Skeletal muscle tissue (tissue), 4 donors: ENCODE measurements around the gene SPSB1. TPM values are rescaled to one million over a fixed set of nuclear protein-coding genes. Genes with fewer than 3 reads are reported as not detected.

Source experiments
- H3K27ac ChIP-seq: one replicate; pipeline ENCODE4 v1.7.0; 2013; ENCODE audit warnings: mild to moderate bottlenecking, low read depth, low read length, inconsistent platforms
- H3K27me3 ChIP-seq, 3 donors: one replicate each; pipeline ENCODE4 v1.7.0; 2013; ENCODE audit warnings: low read length in 3 of 3; ENCODE audit not compliant: control insufficient read depth in 3 of 3, insufficient read depth in 3 of 3
- H3K36me3 ChIP-seq, 3 donors: one replicate each; pipeline ENCODE4 v1.7.0; 2013; ENCODE audit warnings: low read length in 3 of 3; ENCODE audit not compliant: control insufficient read depth in 3 of 3, insufficient read depth in 3 of 3
- H3K4me1 ChIP-seq, 3 donors: one replicate each; pipeline ENCODE4 v1.7.0; 2013; ENCODE audit warnings: low read length in 3 of 3, mild to moderate bottlenecking in 3 of 3; ENCODE audit not compliant: control insufficient read depth in 3 of 3, insufficient read depth in 3 of 3
- H3K4me3 ChIP-seq, 3 donors: one replicate each; pipeline ENCODE4 v1.7.0; 2013; ENCODE audit warnings: low read length in 3 of 3
- H3K9ac ChIP-seq, 3 donors: one replicate each; pipeline ENCODE4 v1.7.0; 2013; ENCODE audit warnings: low read length in 3 of 3, mild to moderate bottlenecking in 3 of 3, moderate library complexity in 2 of 3, low read depth in 1 of 3
- H3K9me3 ChIP-seq, 3 donors: one replicate each; pipeline ENCODE4 v1.7.0; 2013; ENCODE audit warnings: low read length in 3 of 3; ENCODE audit not compliant: control insufficient read depth in 3 of 3
- total RNA-seq: library from RNA; depleted of rRNA; stranded (reverse); fragments of >200 nt; gene quantifications from one replicate; pipeline ENCODE4 v1.2.3, GENCODE V29; 2014
- donor health status: Osteomylitis.

Gene SPSB1
- 6.3 TPM for total RNA-seq

DNA sequence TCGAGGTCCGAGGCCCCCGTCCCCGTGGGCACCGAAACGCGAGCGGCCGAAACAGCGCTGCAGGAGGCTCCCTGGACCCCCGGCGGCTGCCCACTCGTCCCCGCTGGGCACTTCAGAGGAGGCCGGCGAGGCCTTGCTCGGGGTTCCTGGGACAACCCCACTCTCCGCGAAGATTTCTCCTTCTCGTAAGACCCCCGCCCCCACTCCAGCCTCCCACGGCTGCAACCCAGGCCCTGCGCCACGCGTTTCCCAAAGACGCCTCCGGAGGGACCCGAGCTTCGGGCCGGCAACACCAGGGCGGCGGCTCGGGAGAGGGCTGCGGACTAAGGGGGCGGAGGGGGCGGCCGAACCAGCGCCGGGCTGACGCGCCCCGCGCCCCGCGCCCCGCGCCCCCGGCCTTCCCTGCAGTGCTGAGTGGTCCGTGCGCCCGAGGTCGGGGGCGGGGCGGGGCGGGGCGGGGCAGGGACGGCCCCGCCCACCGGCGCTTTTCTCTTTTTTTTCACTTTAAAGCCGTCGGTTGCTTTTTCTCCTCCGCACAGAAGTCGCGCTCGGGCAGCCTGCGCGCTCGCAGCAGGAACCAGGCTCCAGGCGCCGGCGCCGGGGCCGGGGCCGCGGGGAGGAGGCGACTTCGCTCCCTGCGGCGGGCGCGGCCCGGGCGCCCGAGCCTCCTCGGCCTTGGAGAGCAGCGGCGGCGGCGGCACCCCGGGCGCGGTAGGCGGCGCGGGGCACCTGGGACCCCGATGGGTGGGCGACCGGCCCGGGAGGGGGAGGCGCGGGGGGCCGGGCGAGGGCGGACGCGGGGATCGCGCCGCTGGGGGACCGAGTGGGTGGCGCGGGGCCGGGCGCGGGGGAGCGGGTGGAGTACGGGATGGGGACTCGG, at the start of gene SPSB1:
TSS of gene SPSB1 (plus strand) at position 534 of the 880 bp plus-strand sequence. CDS start 62,998 bp downstream, outside the sequence.
- Histone ChIP-seq H3K27ac (peak within 1 kb of the TSS; percentile 84), H3K9ac (peak within 1 kb of the TSS; percentile 75 to 84 (median 81)), H3K4me3 (peak within 1 kb of the TSS; percentile 76 to 93 (median 85)), H3K36me3 (no peaks in the 10 kb centered on the region), H3K4me1 (peaks cover 25 to 41% (median 28%) of the 10 kb centered on the region in 3 donors), H3K27me3 (no peaks in the 10 kb centered on the region), H3K9me3 (peaks cover under 1 to 7% (median 6%) of the 10 kb centered on the region in 3 donors)

DNA sequence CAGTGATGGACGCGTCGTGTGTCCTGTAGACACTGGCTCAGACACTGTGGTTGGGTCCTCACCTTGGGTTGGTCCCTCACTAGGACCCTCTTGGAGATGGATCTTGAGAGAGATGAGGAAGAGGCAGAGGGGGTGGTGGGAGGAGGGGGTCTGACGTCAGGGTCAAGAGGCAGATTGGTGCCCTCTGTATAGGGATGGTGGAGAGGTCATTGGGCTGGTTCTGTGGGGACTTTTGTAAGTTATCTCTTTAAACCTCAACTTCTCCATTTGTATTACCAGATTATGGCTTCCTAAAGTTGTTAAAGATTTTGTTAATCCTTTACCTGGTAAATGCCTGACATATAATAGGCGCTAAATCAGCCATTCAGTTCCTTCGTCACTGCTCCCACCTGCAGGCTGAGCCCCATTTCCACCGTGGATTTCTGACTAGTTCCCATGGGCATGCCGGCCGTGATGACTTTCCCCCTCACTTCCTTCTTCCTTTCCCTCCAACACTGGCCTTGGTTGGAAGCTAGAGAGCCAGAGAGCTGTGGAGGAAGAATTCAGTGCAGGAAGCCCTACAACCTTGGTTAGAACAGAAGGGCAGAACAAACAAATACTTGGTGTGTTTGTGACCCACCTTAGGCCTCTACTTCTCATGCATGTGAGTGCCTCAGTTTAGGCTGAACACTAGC, 49.5 kb upstream of the SPSB1 start:
- peaks cover 93 to 98% (median 98%) of the 10 kb centered on the region in 3 donors for H3K4me1 ChIP-seq
- no peaks in the 10 kb centered on the region for H3K9me3 ChIP-seq
- H3K9ac ChIP-seq = peak overlapping the region; percentile 62 to 87 (median 86)
- H3K4me3 ChIP-seq = peak overlapping the region; percentile 65 to 69 (median 65)
- H3K27me3 ChIP-seq = no peaks in the 10 kb centered on the region
- peaks cover 3 to 20% (median 10%) of the 10 kb centered on the region in 3 donors for H3K36me3 ChIP-seq
- H3K27ac ChIP-seq = peak overlapping the region; percentile 88

- peaks cover 95 to 98% (median 98%) of the 10 kb centered on the region in 3 donors for H3K4me1 ChIP-seq
- H3K36me3 ChIP-seq = peaks cover 3 to 23% (median 10%) of the 10 kb centered on the region in 3 donors
- peak overlapping the region; percentile 88 for H3K27ac ChIP-seq
Measured at GRCh38 chr1:9244501-9245229, 48.0 kb upstream of the SPSB1 start.

DNA sequence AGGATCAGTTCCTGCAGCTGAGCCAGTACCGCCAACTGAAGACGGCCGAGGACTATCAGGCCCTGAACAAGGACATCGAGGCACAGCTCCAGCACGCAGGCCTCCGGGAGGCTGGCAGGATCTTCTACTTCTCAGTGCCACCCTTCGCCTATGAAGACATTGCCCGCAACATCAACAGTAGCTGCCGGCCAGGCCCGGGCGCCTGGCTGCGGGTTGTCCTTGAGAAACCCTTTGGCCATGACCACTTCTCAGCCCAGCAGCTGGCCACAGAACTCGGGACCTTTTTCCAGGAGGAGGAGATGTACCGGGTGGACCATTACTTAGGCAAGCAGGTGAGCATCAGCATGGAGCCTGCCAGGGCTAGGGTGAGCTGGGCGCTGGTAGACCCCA, 47.5 kb upstream of the SPSB1 start:
- H3K27ac ChIP-seq = peak overlapping the region; percentile 88
- peaks cover 3 to 22% (median 10%) of the 10 kb centered on the region in 3 donors for H3K36me3 ChIP-seq
- H3K4me1 ChIP-seq = peaks cover 94 to 98% (median 98%) of the 10 kb centered on the region in 3 donors
- H3K9me3 ChIP-seq = no peaks in the 10 kb centered on the region
- H3K9ac ChIP-seq = peak overlapping the region in 1 of 3 donors; percentile 62
- peak overlapping the region in 2 of 3 donors; percentile 29 to 35 for H3K4me3 ChIP-seq
- no peaks in the 10 kb centered on the region for H3K27me3 ChIP-seq

More at GRCh38 chr1:9244501-9245229, 48.0 kb upstream of the SPSB1 start:
- Histone ChIP-seq H3K27me3 (no peaks in the 10 kb centered on the region), H3K4me3 (peak overlapping the region in 2 of 3 donors; percentile 29 to 35), H3K9me3 (no peaks in the 10 kb centered on the region), H3K9ac (peak overlapping the region in 1 of 3 donors; percentile 62)

- H3K4me3 ChIP-seq = peak overlapping the region in 2 of 3 donors; percentile 29 to 35
- H3K9ac ChIP-seq = peak overlapping the region in 1 of 3 donors; percentile 62
- peak overlapping the region; percentile 88 for H3K27ac ChIP-seq
- H3K4me1 ChIP-seq = peaks cover 93 to 98% (median 98%) of the 10 kb centered on the region in 3 donors
- H3K27me3 ChIP-seq = no peaks in the 10 kb centered on the region
- H3K9me3 ChIP-seq = no peaks in the 10 kb centered on the region
- H3K36me3 ChIP-seq = peaks cover 3 to 20% (median 10%) of the 10 kb centered on the region in 3 donors
Measured at GRCh38 chr1:9245661-9246060, 47.0 kb upstream of the SPSB1 start.

- Histone ChIP-seq H3K9ac (peak overlapping the region in 1 of 3 donors; percentile 62), H3K4me1 (peaks cover 94 to 99% (median 98%) of the 10 kb centered on the region in 3 donors), H3K36me3 (peaks cover 3 to 20% (median 10%) of the 10 kb centered on the region in 3 donors), H3K4me3 (no peak overlapping the region), H3K27me3 (no peaks in the 10 kb centered on the region), H3K9me3 (no peaks in the 10 kb centered on the region), H3K27ac (peak overlapping the region; percentile 72)
Measured at GRCh38 chr1:9246215-9246614, 46.5 kb upstream of the SPSB1 start.

DNA sequence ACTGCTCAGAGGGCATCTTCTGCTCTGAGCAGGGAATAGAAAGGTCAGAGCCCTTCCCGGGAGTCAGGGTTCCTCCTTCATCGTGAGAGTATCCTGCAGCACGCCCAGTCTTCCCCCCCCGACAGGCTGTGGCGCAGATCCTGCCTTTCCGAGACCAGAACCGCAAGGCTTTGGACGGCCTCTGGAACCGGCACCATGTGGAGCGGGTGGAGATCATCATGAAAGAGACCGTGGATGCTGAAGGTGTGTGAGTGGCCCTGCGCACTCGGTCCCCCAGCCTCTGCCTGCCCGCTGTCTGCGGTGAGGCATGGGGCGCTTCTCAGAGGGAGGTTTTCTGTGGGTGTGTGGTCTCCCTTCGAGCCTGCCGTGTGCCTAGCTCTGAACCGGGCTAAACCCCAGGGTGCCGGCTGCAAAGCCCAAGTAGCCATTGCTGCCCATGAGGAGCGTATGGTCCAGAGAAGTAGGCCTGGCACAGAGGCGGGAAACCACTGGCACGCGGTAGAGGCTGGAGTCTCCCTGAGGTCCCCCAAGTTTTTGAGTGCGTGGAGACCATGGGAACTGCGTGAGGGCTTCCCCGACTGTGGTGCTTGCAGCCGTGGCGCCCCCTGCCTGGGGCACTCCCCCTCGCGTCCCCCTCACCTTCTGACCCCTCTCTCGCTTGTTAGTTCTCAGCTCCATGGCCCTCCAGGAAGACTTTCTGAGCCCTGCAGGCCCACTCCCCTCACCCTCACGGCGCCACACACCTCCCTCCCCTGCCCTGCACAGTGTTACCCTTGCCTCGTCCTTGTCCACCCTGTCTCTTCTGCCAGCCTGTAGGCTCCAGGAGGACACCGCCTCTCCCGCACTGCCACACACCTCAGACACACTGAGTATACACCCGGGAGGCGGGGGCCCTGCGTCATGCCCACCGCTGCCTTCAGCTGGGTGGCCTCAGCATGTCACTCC, 45.6 kb upstream of the SPSB1 start:
- peaks cover 94 to 99% (median 98%) of the 10 kb centered on the region in 3 donors for H3K4me1 ChIP-seq
- peak overlapping the region; percentile 72 for H3K27ac ChIP-seq
- peaks cover 3 to 20% (median 10%) of the 10 kb centered on the region in 3 donors for H3K36me3 ChIP-seq
- H3K4me3 ChIP-seq = peak overlapping the region in 2 of 3 donors; percentile 37 to 56
- no peaks in the 10 kb centered on the region for H3K27me3 ChIP-seq
- H3K9ac ChIP-seq = peak overlapping the region in 2 of 3 donors; percentile 54 to 83
- H3K9me3 ChIP-seq = no peaks in the 10 kb centered on the region

GRCh38 chr1:9247894-9248293, 44.8 kb upstream of the SPSB1 start:
- Histone ChIP-seq H3K4me1 (peaks cover 95 to 96% (median 95%) of the 10 kb centered on the region in 3 donors), H3K4me3 (peak overlapping the region in 2 of 3 donors; percentile 11 to 56), H3K27me3 (no peaks in the 10 kb centered on the region), H3K9ac (peak overlapping the region; percentile 54 to 83 (median 54)), H3K9me3 (no peaks in the 10 kb centered on the region), H3K36me3 (peaks cover 3 to 20% (median 10%) of the 10 kb centered on the region in 3 donors), H3K27ac (peak overlapping the region; percentile 72)
